ENCODE results near the gene ACR. TPM values are rescaled to one million over a fixed set of nuclear protein-coding genes. Genes with fewer than 3 reads are reported as not detected.

The ACR gene
- total RNA-seq, 1 experiment from 2014 or later, result not detected

DNA sequence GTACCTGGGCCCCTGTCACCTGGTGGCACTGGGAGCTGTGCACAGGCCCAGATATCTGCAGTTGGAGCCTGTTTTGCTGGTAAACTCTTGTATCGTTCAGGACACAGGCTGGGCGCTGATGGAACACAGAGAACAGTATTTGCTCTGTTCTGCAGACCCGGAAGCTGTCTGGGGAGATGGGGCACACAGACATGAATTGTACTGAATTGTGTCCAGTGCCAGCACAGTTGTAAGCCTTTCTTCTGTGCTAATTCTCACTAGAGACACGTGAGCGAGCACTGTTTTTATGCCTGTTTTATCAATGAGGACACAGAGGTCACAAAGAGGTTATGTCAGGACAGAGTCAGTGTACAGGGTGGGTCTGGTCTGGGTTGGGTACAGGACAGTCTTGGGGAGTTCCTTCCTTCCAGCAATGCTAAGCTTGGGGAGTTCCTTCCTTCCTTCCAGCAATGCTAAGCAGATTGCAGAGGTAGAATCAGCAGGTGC, 24.4 kb upstream of the ACR start:
- H3K36me3 ChIP-seq (ENCODE audit: insufficient read depth, low read length, poor library complexity, severe bottlenecking), result no peaks in the 10 kb centered on the region
- intact Hi-C loops (cut with micrococcal nuclease; ENCODE audit: unreplicated experiment), result no loop called here
- H3K27me3 ChIP-seq (replicated peaks; ENCODE audit: insufficient read depth, low read depth, low read length, poor library complexity), result no peaks in the 10 kb centered on the region
- no peaks in the 10 kb centered on the region for H3K9me3 ChIP-seq (ENCODE audit: low read depth, low read length, poor library complexity, severe bottlenecking)
- H3K4me1 ChIP-seq (ENCODE audit: insufficient read depth, low read length, poor library complexity, severe bottlenecking), result no peaks in the 10 kb centered on the region
- H3K27ac ChIP-seq (ENCODE audit: low read depth, low read length, poor library complexity, severe bottlenecking), result no peak overlapping the region
- no peak overlapping the region for H3K4me3 ChIP-seq (ENCODE audit: low read depth, low read length, poor library complexity, severe bottlenecking)
- no TSS peak for BruUV-seq (replicated peaks)
- TF ChIP-seq, protein P1, sequence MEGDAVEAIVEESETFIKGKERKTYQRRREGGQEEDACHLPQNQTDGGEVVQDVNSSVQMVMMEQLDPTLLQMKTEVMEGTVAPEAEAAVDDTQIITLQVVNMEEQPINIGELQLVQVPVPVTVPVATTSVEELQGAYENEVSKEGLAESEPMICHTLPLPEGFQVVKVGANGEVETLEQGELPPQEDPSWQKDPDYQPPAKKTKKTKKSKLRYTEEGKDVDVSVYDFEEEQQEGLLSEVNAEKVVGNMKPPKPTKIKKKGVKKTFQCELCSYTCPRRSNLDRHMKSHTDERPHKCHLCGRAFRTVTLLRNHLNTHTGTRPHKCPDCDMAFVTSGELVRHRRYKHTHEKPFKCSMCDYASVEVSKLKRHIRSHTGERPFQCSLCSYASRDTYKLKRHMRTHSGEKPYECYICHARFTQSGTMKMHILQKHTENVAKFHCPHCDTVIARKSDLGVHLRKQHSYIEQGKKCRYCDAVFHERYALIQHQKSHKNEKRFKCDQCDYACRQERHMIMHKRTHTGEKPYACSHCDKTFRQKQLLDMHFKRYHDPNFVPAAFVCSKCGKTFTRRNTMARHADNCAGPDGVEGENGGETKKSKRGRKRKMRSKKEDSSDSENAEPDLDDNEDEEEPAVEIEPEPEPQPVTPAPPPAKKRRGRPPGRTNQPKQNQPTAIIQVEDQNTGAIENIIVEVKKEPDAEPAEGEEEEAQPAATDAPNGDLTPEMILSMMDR (conservative IDR thresholded peaks at IDR 0.05; ENCODE audit: low read depth, low read length), result no peak
- TF ChIP-seq EZH2 (IDR thresholded peaks at IDR 0.05; ENCODE audit: borderline replicate concordance, low read depth, low read length, poor library complexity, severe bottlenecking), result no peak
- POLR2A ChIA-PET (ENCODE audit: low non-redundant PET), result no interaction called here
- CTCF ChIA-PET, result no interaction called here
- no peak for DNase-seq (ENCODE audit: low spot score)

DNA sequence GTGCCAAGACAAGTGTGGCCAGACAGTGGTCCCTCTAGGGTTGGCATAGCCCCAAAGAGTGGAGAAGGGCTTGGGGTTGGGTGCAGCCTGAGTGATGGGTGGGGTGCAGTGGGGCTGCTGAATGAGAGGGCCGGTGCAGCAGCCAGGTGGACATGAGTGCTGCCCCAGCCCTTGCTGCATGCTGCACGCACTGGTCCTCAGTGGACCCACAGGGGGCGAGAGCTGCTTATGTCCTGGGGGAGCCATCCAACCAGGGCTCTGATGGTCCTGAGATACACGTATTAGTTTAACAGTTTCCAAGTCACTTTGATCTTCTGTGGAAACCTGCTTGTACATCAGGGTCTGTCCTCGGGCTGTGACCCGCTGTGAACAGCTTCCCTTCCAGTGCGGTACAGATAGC, 23.9 kb upstream of the ACR start:
- intact Hi-C loops (cut with micrococcal nuclease; ENCODE audit: unreplicated experiment), result no loop called here
- TF ChIP-seq, protein P1 (conservative IDR thresholded peaks at IDR 0.05; ENCODE audit: low read depth, low read length), result no peak
- no peak for TF ChIP-seq EZH2 (IDR thresholded peaks at IDR 0.05; ENCODE audit: borderline replicate concordance, low read depth, low read length, poor library complexity, severe bottlenecking)
- no peak for DNase-seq (ENCODE audit: low spot score)

DNA sequence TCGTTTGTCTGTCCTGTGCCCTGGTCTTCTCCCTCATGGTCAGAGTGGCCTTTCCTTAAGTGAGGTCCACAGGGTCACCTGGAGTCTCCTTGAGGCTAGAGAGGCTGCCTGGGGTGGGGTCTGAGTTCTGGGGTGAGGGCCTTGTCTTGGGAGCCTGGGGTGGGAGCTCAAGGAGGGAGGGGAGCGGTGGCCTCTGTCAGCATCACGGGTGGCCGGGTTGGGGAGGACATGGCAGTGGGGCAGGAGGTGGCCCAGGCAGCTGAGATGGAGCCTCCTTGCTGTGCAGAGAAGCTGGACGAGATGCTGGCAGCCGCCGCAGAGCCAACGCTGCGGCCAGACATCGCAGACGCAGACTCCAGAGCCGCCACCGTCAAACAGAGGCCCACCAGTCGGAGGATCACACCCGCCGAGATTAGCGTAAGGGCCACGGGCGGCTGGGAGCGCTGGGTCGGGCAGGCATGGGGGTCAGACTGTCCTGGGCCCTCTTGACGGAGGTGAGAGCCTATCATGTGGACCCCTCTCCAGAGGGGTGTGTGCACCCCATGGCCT, 23.3 kb upstream of the ACR start:
- DNase-seq (ENCODE audit: low spot score), result no peak
- TF ChIP-seq, protein P1 (conservative IDR thresholded peaks at IDR 0.05; ENCODE audit: low read depth, low read length), result no peak
- TF ChIP-seq EZH2 (IDR thresholded peaks at IDR 0.05; ENCODE audit: borderline replicate concordance, low read depth, low read length, poor library complexity, severe bottlenecking), result no peak
- ChIA-PET POLR2A (ENCODE audit: low non-redundant PET) (no interaction called here), CTCF (no interaction called here)
- Histone ChIP-seq H3K4me1 (ENCODE audit: insufficient read depth, low read length, poor library complexity, severe bottlenecking) (no peaks in the 10 kb centered on the region), H3K9me3 (ENCODE audit: low read depth, low read length, poor library complexity, severe bottlenecking) (no peaks in the 10 kb centered on the region), H3K27me3 (replicated peaks; ENCODE audit: insufficient read depth, low read depth, low read length, poor library complexity) (peaks cover 9% of the 10 kb centered on the region), H3K4me3 (ENCODE audit: low read depth, low read length, poor library complexity, severe bottlenecking) (no peak overlapping the region), H3K36me3 (ENCODE audit: insufficient read depth, low read length, poor library complexity, severe bottlenecking) (no peaks in the 10 kb centered on the region), H3K27ac (ENCODE audit: low read depth, low read length, poor library complexity, severe bottlenecking) (no peak overlapping the region)
- no TSS peak for BruUV-seq (replicated peaks)
- intact Hi-C loops (cut with micrococcal nuclease; ENCODE audit: unreplicated experiment), result no loop called here

More for the DNA sequence above, 23.9 kb upstream of the ACR start:
- Histone ChIP-seq H3K27ac (ENCODE audit: low read depth, low read length, poor library complexity, severe bottlenecking) (no peak overlapping the region), H3K9me3 (ENCODE audit: low read depth, low read length, poor library complexity, severe bottlenecking) (no peaks in the 10 kb centered on the region), H3K27me3 (replicated peaks; ENCODE audit: insufficient read depth, low read depth, low read length, poor library complexity) (peaks cover 4% of the 10 kb centered on the region), H3K36me3 (ENCODE audit: insufficient read depth, low read length, poor library complexity, severe bottlenecking) (no peaks in the 10 kb centered on the region), H3K4me1 (ENCODE audit: insufficient read depth, low read length, poor library complexity, severe bottlenecking) (no peaks in the 10 kb centered on the region), H3K4me3 (ENCODE audit: low read depth, low read length, poor library complexity, severe bottlenecking) (no peak overlapping the region)
- ChIA-PET POLR2A (ENCODE audit: low non-redundant PET) (no interaction called here), CTCF (no interaction called here)
- no TSS peak for BruUV-seq (replicated peaks)
